GM19372 (cell line): ENCODE results near the gene CATSPERZ.
"Not testable (repeated sequence)": the region's sequence is repeated elsewhere in the genome, so short reads cannot be mapped to it uniquely, and the experiment has no call there.

Source experiments
- ATAC-seq: cut with Tn5 transposase; IDR thresholded peaks from one replicate; pipeline ENCODE4 v1.9.1; 2021; ENCODE audit warnings: mild to moderate bottlenecking, low read depth, moderate library complexity; ENCODE audit not compliant: unreplicated experiment

CATSPERZ gene

GRCh38 chr11:64316672-64317324 is 16.6 kb downstream of the CATSPERZ start:
- no peak for ATAC-seq

- ATAC-seq = peak; percentile 70
These were observed 17.3 kb downstream of the CATSPERZ start, which contains the start of gene TRMT112 for GRCh38 chr11:64317325-64317960. Gene TRMT112 (minus strand): TSS chr11:64317559. CDS start chr11:64317526, 33 bp downstream.

- peak; percentile 75 for ATAC-seq
These were observed 18.0 kb downstream of the CATSPERZ start, which contains the start of gene PRDX5 for GRCh38 chr11:64317961-64318765. Gene PRDX5 (plus strand): TSS chr11:64318121. CDS start chr11:64318216, 95 bp downstream.

GRCh38 chr11:64318766-64319761 is 18.9 kb downstream of the CATSPERZ start:
- no peak for ATAC-seq

GRCh38 chr11:64320556-64320955 is 20.4 kb downstream of the CATSPERZ start:
- ATAC-seq = no peak

GRCh38 chr11:64321026-64321425 is 20.9 kb downstream of the CATSPERZ start:
- no peak for ATAC-seq

- no peak for ATAC-seq
These were observed 21.4 kb downstream of the CATSPERZ start for GRCh38 chr11:64321533-64321932.

- ATAC-seq = no peak
These were observed 22.7 kb downstream of the CATSPERZ start for GRCh38 chr11:64322925-64323260.

GRCh38 chr11:64323373-64323772 is 23.2 kb downstream of the CATSPERZ start:
- no peak for ATAC-seq

GRCh38 chr11:64323984-64324383 is 23.8 kb downstream of the CATSPERZ start:
- not testable (repeated sequence) for ATAC-seq

GRCh38 chr11:64324692-64325469 is 24.7 kb downstream of the CATSPERZ start:
- ATAC-seq = no peak

- ATAC-seq = no peak
These were observed 27.2 kb downstream of the CATSPERZ start for GRCh38 chr11:64327375-64327774.

- ATAC-seq = no peak
These were observed 27.8 kb downstream of the CATSPERZ start for GRCh38 chr11:64327993-64328392.

GRCh38 chr11:64330888-64331287 is 30.7 kb downstream of the CATSPERZ start:
- ATAC-seq = no peak

GRCh38 chr11:64331569-64332371 is 31.6 kb downstream of the CATSPERZ start:
- ATAC-seq = no peak

GRCh38 chr11:64333556-64333955 is 33.4 kb downstream of the CATSPERZ start:
- ATAC-seq = no peak

- no peak for ATAC-seq
These were observed 34.9 kb downstream of the CATSPERZ start for GRCh38 chr11:64334764-64335735.
